Measurements from ENCODE around the gene RALGPS1.

RALGPS1 gene

DNA sequence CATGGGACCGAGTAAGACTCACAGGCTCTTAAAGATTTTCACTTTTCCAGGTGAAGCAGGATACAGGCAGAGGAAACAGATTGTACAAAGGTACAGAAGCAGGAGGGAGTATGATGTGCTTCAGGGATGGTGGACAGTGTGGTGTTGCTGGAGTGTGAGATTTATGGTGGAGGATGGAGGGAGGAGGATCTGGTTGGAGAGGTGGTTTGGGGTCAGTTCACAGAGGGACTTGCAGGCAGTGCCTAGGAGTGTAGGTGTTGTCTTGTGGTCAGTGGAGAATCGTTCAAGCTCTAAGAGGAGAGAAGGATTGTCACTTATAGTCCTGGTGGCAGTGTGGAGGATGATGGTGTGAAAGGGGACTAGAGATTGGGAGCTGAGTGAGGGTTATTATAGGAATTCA is 11.8 kb downstream of the RALGPS1 start:
- no peak overlapping the region for H3K27ac ChIP-seq (replicated peaks)
- no peak for DNase-seq (ENCODE audit: low read depth in 1 of 2, low spot score in 1 of 2)
- H3K27me3 ChIP-seq (ENCODE audit: insufficient read depth, poor library complexity, severe bottlenecking) = peaks cover 3% of the 10 kb centered on the region
- no peak overlapping the region for H3K4me3 ChIP-seq (replicated peaks; ENCODE audit: insufficient read depth, low read length)
- TF ChIP-seq POLR2AphosphoS5 (IDR thresholded peaks at IDR 0.05; ENCODE audit: low read depth) = no peak

DNA sequence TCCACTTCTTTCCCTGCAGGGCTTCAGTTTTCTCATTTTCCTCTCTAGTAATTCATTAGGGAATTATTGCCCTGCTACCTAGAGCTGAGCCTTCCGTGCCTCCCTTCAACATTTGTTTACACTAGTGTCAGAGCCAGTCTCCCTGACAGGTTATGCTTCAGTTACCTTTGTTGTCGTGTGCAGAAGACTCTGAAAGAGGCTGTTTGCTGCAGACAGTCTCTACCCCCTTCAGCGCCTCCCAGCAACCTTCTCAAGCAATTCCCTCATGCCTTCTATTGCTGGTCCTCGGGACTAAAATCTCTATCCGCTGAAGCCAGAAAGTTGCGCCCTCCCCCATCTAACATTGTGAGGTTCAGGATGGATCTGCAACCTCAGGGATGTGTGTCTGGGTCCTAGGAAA is 12.8 kb downstream of the RALGPS1 start:
- no peak for TF ChIP-seq POLR2AphosphoS5 (IDR thresholded peaks at IDR 0.05; ENCODE audit: low read depth)
- TF ChIP-seq, protein P1, sequence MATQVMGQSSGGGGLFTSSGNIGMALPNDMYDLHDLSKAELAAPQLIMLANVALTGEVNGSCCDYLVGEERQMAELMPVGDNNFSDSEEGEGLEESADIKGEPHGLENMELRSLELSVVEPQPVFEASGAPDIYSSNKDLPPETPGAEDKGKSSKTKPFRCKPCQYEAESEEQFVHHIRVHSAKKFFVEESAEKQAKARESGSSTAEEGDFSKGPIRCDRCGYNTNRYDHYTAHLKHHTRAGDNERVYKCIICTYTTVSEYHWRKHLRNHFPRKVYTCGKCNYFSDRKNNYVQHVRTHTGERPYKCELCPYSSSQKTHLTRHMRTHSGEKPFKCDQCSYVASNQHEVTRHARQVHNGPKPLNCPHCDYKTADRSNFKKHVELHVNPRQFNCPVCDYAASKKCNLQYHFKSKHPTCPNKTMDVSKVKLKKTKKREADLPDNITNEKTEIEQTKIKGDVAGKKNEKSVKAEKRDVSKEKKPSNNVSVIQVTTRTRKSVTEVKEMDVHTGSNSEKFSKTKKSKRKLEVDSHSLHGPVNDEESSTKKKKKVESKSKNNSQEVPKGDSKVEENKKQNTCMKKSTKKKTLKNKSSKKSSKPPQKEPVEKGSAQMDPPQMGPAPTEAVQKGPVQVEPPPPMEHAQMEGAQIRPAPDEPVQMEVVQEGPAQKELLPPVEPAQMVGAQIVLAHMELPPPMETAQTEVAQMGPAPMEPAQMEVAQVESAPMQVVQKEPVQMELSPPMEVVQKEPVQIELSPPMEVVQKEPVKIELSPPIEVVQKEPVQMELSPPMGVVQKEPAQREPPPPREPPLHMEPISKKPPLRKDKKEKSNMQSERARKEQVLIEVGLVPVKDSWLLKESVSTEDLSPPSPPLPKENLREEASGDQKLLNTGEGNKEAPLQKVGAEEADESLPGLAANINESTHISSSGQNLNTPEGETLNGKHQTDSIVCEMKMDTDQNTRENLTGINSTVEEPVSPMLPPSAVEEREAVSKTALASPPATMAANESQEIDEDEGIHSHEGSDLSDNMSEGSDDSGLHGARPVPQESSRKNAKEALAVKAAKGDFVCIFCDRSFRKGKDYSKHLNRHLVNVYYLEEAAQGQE (IDR thresholded peaks at IDR 0.05; ENCODE audit: insufficient replicate concordance, low read depth) = no peak

DNA sequence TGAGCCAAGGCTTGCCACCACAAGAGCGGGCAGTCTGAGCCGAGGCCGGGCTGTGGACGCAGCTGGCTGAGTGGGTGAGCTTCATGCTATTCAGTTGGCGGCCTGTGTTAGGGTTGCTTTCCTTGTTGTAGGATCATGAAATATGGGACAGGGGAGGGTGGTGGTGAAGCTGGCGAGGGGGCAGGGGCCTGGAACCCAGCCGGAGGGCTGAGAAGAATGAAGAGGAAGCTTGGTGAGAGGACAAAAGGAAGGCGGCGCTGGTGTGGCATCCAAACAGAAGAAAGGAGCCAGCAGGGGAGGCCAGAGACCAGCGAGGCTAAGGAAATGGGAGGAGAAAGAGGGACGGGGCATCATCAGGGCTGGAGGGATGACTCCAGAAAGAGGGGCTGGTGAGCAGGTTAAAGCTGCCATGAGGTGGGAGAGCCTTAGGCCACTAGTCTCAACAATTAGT is 18.3 kb downstream of the RALGPS1 start:
- TF ChIP-seq POLR2AphosphoS5 (IDR thresholded peaks at IDR 0.05; ENCODE audit: low read depth) (no peak), GABPA (IDR thresholded peaks at IDR 0.05; ENCODE audit: low read depth) (no peak), SPI1 (IDR thresholded peaks at IDR 0.05; ENCODE audit: borderline replicate concordance, low read depth) (no peak)
- TF ChIP-seq, protein P2, sequence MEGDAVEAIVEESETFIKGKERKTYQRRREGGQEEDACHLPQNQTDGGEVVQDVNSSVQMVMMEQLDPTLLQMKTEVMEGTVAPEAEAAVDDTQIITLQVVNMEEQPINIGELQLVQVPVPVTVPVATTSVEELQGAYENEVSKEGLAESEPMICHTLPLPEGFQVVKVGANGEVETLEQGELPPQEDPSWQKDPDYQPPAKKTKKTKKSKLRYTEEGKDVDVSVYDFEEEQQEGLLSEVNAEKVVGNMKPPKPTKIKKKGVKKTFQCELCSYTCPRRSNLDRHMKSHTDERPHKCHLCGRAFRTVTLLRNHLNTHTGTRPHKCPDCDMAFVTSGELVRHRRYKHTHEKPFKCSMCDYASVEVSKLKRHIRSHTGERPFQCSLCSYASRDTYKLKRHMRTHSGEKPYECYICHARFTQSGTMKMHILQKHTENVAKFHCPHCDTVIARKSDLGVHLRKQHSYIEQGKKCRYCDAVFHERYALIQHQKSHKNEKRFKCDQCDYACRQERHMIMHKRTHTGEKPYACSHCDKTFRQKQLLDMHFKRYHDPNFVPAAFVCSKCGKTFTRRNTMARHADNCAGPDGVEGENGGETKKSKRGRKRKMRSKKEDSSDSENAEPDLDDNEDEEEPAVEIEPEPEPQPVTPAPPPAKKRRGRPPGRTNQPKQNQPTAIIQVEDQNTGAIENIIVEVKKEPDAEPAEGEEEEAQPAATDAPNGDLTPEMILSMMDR (IDR thresholded peaks at IDR 0.05; ENCODE audit: insufficient read depth, low read length) = no peak
- TF ChIP-seq, protein P1 (IDR thresholded peaks at IDR 0.05; ENCODE audit: insufficient replicate concordance, low read depth) = no peak
- H3K27ac ChIP-seq (replicated peaks) = no peak overlapping the region
- DNase-seq (ENCODE audit: low read depth in 1 of 2, low spot score in 1 of 2) = no peak

More for the DNA sequence above, 12.8 kb downstream of the RALGPS1 start:
- no peak for DNase-seq (ENCODE audit: low read depth in 1 of 2, low spot score in 1 of 2)
- no peak overlapping the region for H3K4me3 ChIP-seq (replicated peaks; ENCODE audit: insufficient read depth, low read length)
- H3K27ac ChIP-seq (replicated peaks) = no peak overlapping the region
- H3K27me3 ChIP-seq (ENCODE audit: insufficient read depth, poor library complexity, severe bottlenecking) = peaks cover 7% of the 10 kb centered on the region

DNA sequence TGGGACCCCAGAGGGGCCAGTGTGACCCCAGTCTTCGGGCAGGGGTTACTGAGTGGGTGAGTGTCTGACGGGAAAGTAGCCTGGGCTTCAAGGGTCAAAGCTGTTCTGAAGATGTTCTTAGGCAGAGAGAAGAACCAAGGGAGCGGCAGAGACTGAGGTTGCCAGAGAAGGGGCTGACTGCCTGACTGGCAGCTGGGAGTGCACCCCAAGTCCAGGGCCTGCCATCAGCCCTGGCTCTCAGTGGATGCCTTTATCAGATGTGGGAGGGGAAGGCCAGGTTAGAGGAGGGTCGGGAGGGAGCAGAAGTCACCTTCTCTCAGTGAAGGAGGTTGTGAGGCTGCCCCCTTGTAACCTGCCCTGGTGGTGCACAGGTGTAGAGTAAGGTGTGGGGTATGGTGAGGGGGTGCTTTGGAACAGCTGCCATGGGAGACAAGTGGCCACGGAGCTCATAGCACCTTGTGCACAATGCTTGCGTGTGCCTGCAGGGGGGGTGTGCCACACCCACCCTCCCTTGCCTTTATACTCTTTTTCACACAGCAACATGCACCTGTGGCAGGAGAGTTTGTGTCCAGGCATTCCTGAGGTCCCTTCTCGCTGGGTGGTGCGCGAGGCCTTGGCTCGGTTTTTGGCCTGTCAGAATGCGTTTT is 18.9 kb downstream of the RALGPS1 start:
- H3K27ac ChIP-seq (replicated peaks) = no peak overlapping the region
- TF ChIP-seq GABPA (IDR thresholded peaks at IDR 0.05; ENCODE audit: low read depth) = no peak
- TF ChIP-seq POLR2AphosphoS5 (IDR thresholded peaks at IDR 0.05; ENCODE audit: low read depth) = no peak
- TF ChIP-seq, protein P1 (IDR thresholded peaks at IDR 0.05; ENCODE audit: insufficient replicate concordance, low read depth) = no peak
- TF ChIP-seq, protein P2 (IDR thresholded peaks at IDR 0.05; ENCODE audit: insufficient read depth, low read length) = no peak
- no peak for TF ChIP-seq SPI1 (IDR thresholded peaks at IDR 0.05; ENCODE audit: borderline replicate concordance, low read depth)

More for the DNA sequence above, 18.3 kb downstream of the RALGPS1 start:
- no peak overlapping the region for H3K4me3 ChIP-seq (replicated peaks; ENCODE audit: insufficient read depth, low read length)
- peaks cover 11% of the 10 kb centered on the region for H3K27me3 ChIP-seq (ENCODE audit: insufficient read depth, poor library complexity, severe bottlenecking)

More for the DNA sequence above, 18.9 kb downstream of the RALGPS1 start:
- Histone ChIP-seq H3K4me3 (replicated peaks; ENCODE audit: insufficient read depth, low read length) (no peak overlapping the region), H3K27me3 (ENCODE audit: insufficient read depth, poor library complexity, severe bottlenecking) (peaks cover 11% of the 10 kb centered on the region)
- DNase-seq (ENCODE audit: low read depth in 1 of 2, low spot score in 1 of 2) = no peak
